ENCODE results near the gene NOL12.
"Not testable (repeated sequence)": the region's sequence is repeated elsewhere in the genome, so short reads cannot be mapped to it uniquely, and the experiment has no call there.

NOL12 gene

GRCh38 chr22:37678372-37678771 lies 7.8 kb upstream of the NOL12 start:
- Mint-ChIP-seq H3K4me1 (peaks cover 51% of the 10 kb centered on the region), H3K36me3 (peaks cover 21% of the 10 kb centered on the region), H3K4me3 (no peak overlapping the region), H3K27ac (peak overlapping the region; percentile 100), H3K27me3 (no peaks in the 10 kb centered on the region), H3K9me3 (no peaks in the 10 kb centered on the region)
- DNase-seq, result no peak
- CTCF ChIA-PET, result interaction anchor here (0.6 to 21.2 kb wide), 3 partner anchors 10 to 72 kb away, joined by 3 to 506 read pairs (median 3); partner anchors contain the start of gene SH3BP1

GRCh38 chr22:37679670-37680069 lies 6.5 kb upstream of the NOL12 start:
- no peak for DNase-seq
- Mint-ChIP-seq H3K27me3 (no peaks in the 10 kb centered on the region), H3K9me3 (no peaks in the 10 kb centered on the region), H3K27ac (peak overlapping the region; percentile 69), H3K4me3 (no peak overlapping the region), H3K36me3 (peaks cover 21% of the 10 kb centered on the region), H3K4me1 (peaks cover 39% of the 10 kb centered on the region)
- CTCF ChIA-PET, result interaction anchor here (1.1 to 21.2 kb wide), 4 partner anchors 16 to 71 kb away, joined by 3 to 506 read pairs (median 51); partner anchors contain the start of genes GGA1, PDXP and SH3BP1

- peak overlapping the region; percentile 69 for H3K27ac Mint-ChIP-seq
- H3K4me1 Mint-ChIP-seq, result peaks cover 34% of the 10 kb centered on the region
- peaks cover 20% of the 10 kb centered on the region for H3K36me3 Mint-ChIP-seq
- no peaks in the 10 kb centered on the region for H3K9me3 Mint-ChIP-seq
- no peak for DNase-seq
- CTCF ChIA-PET, result interaction anchor here (1.1 to 21.2 kb wide), 8 partner anchors 11 to 71 kb away, joined by 3 to 506 read pairs (median 6); partner anchors contain the start of genes GGA1, PDXP and SH3BP1
- H3K4me3 Mint-ChIP-seq, result no peak overlapping the region
- no peaks in the 10 kb centered on the region for H3K27me3 Mint-ChIP-seq
Measured at GRCh38 chr22:37680191-37680851, 5.8 kb upstream of the NOL12 start.

GRCh38 chr22:37681001-37681424 lies 5.1 kb upstream of the NOL12 start:
- Mint-ChIP-seq H3K4me1 (peaks cover 32% of the 10 kb centered on the region), H3K9me3 (no peaks in the 10 kb centered on the region), H3K27me3 (no peaks in the 10 kb centered on the region), H3K27ac (peak overlapping the region; percentile 81), H3K4me3 (no peak overlapping the region), H3K36me3 (peaks cover 18% of the 10 kb centered on the region)
- CTCF ChIA-PET, result interaction anchor here (1.2 to 21.2 kb wide), 10 partner anchors 9 to 72 kb away, joined by 3 to 506 read pairs (median 6); partner anchors contain the start of genes GGA1, PDXP and SH3BP1
- no peak for DNase-seq

- peaks cover 32% of the 10 kb centered on the region for H3K4me1 Mint-ChIP-seq
- DNase-seq, result peak; percentile 84
- H3K36me3 Mint-ChIP-seq, result peaks cover 19% of the 10 kb centered on the region
- CTCF ChIA-PET, result interaction anchor here (0.6 to 21.2 kb wide), 11 partner anchors 10 to 182 kb away, joined by 3 to 506 read pairs (median 6); partner anchors contain the start of genes GGA1, PDXP and SH3BP1
- no peaks in the 10 kb centered on the region for H3K27me3 Mint-ChIP-seq
- peak overlapping the region; percentile 81 for H3K27ac Mint-ChIP-seq
- H3K4me3 Mint-ChIP-seq, result no peak overlapping the region
- H3K9me3 Mint-ChIP-seq, result no peaks in the 10 kb centered on the region
Measured at GRCh38 chr22:37681556-37682049, 4.5 kb upstream of the NOL12 start.

GRCh38 chr22:37684803-37685615 lies 1.1 kb upstream of the NOL12 start:
- CTCF ChIA-PET, result interaction anchor here (0.6 to 21.2 kb wide), 3 partner anchors 52 to 1065 kb away, joined by 4 to 506 read pairs (median 48); partner anchors contain the start of genes GGA1 and SH3BP1
- H3K9me3 Mint-ChIP-seq, result no peaks in the 10 kb centered on the region
- H3K27me3 Mint-ChIP-seq, result no peaks in the 10 kb centered on the region
- H3K4me3 Mint-ChIP-seq, result no peak overlapping the region
- DNase-seq, result no peak
- H3K4me1 Mint-ChIP-seq, result peaks cover 36% of the 10 kb centered on the region
- H3K36me3 Mint-ChIP-seq, result peaks cover 23% of the 10 kb centered on the region
- no peak overlapping the region for H3K27ac Mint-ChIP-seq

- H3K36me3 Mint-ChIP-seq, result peaks cover 38% of the 10 kb centered on the region
- CTCF ChIA-PET, result no interaction called here
- no peak overlapping the region for H3K27ac Mint-ChIP-seq
- DNase-seq, result no peak
- H3K4me3 Mint-ChIP-seq, result no peak overlapping the region
- peaks cover 26% of the 10 kb centered on the region for H3K4me1 Mint-ChIP-seq
- H3K9me3 Mint-ChIP-seq, result no peaks in the 10 kb centered on the region
- no peaks in the 10 kb centered on the region for H3K27me3 Mint-ChIP-seq
Measured at GRCh38 chr22:37690407-37690806, 4.3 kb downstream of the NOL12 start.

GRCh38 chr22:37690901-37691504 lies 4.9 kb downstream of the NOL12 start:
- H3K9me3 Mint-ChIP-seq, result no peaks in the 10 kb centered on the region
- no peak for DNase-seq
- CTCF ChIA-PET, result interaction anchor here (1.3 to 1.8 kb wide), 2 partner anchors 10 to 48 kb away, joined by 5 to 6 read pairs; no protein-coding TSS in a partner anchor
- H3K4me3 Mint-ChIP-seq, result no peak overlapping the region
- H3K36me3 Mint-ChIP-seq, result peaks cover 40% of the 10 kb centered on the region
- H3K27ac Mint-ChIP-seq, result no peak overlapping the region
- H3K27me3 Mint-ChIP-seq, result no peaks in the 10 kb centered on the region
- peaks cover 24% of the 10 kb centered on the region for H3K4me1 Mint-ChIP-seq

GRCh38 chr22:37692627-37693285 lies 6.6 kb downstream of the NOL12 start:
- Mint-ChIP-seq H3K4me3 (no peak overlapping the region), H3K9me3 (no peaks in the 10 kb centered on the region), H3K4me1 (peaks cover 23% of the 10 kb centered on the region), H3K27me3 (no peaks in the 10 kb centered on the region), H3K27ac (no peak overlapping the region), H3K36me3 (peaks cover 34% of the 10 kb centered on the region)
- DNase-seq, result no peak
- CTCF ChIA-PET, result interaction anchor here (1.3 to 1.8 kb wide), 2 partner anchors 11 to 50 kb away, joined by 5 to 6 read pairs; no protein-coding TSS in a partner anchor

DNA sequence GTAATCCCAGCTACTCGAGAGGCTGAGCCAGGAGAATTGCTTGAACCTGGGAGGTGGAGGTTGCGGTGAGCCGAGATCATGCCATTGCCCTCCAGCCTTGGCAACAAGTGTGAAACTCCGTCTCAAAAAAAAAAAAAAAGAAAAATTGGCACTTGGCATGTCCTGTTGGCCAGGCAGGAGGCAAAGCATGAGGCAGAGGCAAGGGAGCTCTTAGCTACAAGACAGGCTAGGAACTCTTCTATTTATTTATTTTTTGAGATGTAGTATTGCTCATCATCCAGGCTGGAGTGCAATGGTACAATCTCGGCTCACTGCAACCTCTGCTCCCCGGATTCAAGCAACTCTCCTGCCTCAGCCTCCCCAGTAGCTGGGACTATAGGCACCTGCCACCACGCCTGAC lies 8.0 kb downstream of the NOL12 start:
- not testable (repeated sequence) for H3K27me3 Mint-ChIP-seq, DNase-seq, H3K4me3 Mint-ChIP-seq, H3K9me3 Mint-ChIP-seq, H3K27ac Mint-ChIP-seq
- CTCF ChIA-PET, result interaction anchor here (0.6 to 3.0 kb wide), 2 partner anchors 51 to 1249 kb away, joined by 3 to 10 read pairs; no protein-coding TSS in a partner anchor
- H3K4me1 Mint-ChIP-seq, result peaks cover 15% of the 10 kb centered on the region
- peaks cover 25% of the 10 kb centered on the region for H3K36me3 Mint-ChIP-seq

GRCh38 chr22:37696260-37696656 lies 10.1 kb downstream of the NOL12 start:
- DNase-seq, H3K27me3 Mint-ChIP-seq, H3K9me3 Mint-ChIP-seq: not testable (repeated sequence)
- Mint-ChIP-seq H3K27ac (peak overlapping the region; percentile 67), H3K4me1 (peaks cover 15% of the 10 kb centered on the region), H3K4me3 (peak overlapping the region; percentile 46), H3K36me3 (peaks cover 13% of the 10 kb centered on the region)
- CTCF ChIA-PET, result interaction anchor here (1.3 to 3.0 kb wide), 4 partner anchors 10 to 64 kb away, joined by 3 to 10 read pairs (median 5); partner anchors contain the start of gene NOL12

- Mint-ChIP-seq H3K27me3 (no peaks in the 10 kb centered on the region), H3K4me3 (peak within 1 kb of the TSS; percentile 71), H3K27ac (peak within 1 kb of the TSS; percentile 67), H3K4me1 (peaks cover 15% of the 10 kb centered on the region), H3K36me3 (peaks cover 9% of the 10 kb centered on the region), H3K9me3 (no peaks in the 10 kb centered on the region)
- DNase-seq, result peak; percentile 96
- CTCF ChIA-PET, result interaction anchor here (1.3 to 3.0 kb wide), 4 partner anchors 15 to 64 kb away, joined by 4 to 10 read pairs (median 6); no protein-coding TSS in a partner anchor
Measured at GRCh38 chr22:37696657-37697537, 10.8 kb downstream of the NOL12 start, which contains the start of gene TRIOBP. TSS of gene TRIOBP (plus strand) at chr22:37697048. CDS start at chr22:37701366, 4,318 bp downstream.
